GM19463 (cell line): ENCODE measurements around the gene TMEM255B.

Source experiments
- ATAC-seq: cut with Tn5 transposase; IDR thresholded peaks from one replicate; pipeline ENCODE4 v1.9.1; 2021; ENCODE audit warnings: mild to moderate bottlenecking, moderate library complexity; ENCODE audit not compliant: unreplicated experiment

TMEM255B gene

DNA sequence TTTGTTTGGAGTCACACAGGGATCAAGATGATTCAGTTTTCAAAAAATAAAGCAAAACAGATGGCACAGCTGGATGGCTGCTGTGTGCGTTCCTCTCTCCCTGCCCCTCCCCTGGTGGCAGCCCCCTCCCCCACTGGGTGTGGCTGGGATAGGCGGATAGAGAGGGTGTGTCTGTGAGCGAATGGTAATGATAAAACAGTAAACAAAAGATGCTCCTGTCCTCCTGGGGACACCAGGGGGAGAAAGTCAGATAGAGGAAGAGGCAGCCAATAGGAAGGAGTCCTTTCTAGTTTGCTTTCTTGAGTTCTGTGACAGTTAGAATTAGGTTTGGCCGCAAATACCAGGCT lies 6.5 kb downstream of the TMEM255B start:
- ATAC-seq, result no peak

DNA sequence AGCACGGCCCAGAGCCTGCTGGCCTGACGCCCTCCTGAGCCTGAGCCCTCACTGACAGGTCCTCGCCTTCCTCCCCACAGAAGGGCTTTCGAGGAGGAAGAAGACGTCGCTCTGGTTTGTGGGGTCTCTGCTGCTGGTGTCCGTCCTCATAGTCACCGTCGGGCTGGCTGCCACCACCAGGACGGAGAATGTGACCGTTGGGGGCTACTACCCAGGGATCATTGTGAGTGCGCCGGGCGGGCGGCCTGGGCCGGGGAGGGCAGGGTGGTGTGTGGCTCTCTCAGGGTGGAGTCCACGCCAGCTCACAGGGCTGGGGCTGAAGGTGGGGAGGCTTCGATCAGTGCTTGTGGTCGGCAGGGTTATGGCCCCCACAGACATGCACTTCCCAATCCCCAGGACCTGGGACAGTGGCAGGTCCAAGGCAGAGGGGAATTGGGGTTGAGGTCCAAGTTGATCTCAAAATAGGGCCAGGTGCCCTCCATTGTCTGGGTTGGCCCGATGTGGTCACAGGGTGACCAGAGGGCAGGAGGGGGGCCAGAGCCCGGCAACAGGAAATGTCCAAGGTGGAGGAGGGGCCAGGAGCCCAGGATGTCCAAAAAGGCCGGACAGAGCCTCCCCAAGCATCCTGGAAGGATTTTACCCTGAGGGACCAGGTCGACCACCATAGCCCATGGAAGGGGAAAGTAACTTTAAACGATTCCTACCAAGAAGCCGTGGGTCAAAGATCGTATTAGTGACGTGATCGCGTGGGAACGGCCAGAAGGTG lies 7.2 kb downstream of the TMEM255B start:
- no peak for ATAC-seq

DNA sequence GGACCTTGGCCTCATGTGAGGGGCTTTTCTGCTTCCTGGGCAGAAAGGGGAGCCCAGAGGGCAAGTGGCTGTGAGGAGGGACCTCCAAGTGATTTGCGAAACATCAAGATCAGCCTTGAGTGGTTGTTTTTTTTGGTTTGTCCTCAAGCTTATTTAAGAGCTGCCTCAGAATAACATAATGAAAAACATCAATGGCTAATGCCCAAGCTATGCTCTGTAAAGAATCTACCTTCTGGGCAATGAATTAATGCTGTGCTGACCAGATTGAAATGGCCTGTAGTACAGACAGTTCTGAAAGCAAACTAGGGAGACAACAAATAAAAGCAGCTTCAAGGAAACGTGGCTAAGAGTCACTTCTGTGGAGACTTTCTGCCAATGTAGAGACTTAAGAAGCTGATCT lies 8.3 kb downstream of the TMEM255B start:
- no peak for ATAC-seq

DNA sequence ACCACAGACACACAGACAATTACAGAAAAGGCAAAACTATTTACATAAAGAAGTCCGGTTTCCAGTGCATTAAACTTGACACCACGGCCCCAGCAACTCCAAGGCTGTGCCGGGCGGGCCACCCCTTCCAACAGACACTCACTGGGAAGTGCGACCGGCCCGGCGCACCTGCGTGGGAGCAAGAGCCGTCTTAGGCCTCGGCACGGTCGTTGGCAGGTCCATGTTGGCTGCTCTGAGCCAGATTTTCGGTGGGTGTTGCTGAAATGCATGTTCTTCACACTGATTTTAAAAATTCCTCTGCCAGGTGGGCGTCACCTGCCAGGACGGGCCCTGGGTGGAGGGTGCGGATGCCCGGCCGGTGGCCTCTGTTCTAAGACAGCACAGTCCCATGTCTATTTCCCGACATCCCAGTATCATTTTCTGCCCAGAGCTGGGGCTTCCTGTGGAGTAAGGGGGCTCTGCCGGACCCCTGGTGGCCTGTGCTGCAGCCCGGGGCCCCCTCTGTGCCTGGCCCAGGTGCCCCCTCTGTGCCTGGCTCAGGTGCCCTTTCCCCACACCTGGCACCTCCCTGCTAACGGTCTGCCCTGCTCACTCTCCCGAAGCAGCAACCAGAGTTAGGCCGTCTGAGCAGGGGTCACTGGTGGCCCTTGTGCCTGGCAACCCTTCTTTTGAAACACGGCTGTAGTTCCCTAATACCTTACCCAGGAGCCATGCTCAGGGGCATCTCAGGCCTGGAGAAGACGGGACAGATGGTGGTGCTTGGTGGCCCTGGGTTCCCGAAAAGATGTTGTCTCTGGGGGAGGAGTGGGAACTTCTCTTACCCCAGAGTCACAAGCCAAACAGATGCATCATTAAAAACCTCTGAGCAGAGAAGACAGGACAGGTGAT lies 9.2 kb downstream of the TMEM255B start:
- ATAC-seq, result no peak

DNA sequence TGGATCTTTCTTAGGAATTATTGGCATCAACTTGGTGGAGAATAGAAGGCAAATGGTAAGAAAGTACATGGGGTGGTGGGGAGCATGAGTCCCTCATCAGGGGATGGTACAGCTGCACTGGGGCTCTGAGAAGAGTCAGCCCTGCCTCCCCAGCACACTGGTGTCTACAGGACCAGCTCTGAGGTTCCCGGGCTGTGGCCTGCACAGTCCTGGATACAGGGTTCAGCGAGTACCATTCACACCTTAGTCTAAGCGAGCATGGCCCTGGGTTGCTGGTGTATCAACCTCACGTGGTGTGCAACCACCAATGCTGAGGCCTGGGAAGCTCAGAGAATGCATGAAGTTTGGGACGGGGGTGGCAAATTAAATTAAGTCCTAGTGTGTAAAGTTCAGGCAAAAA lies 10.1 kb downstream of the TMEM255B start:
- ATAC-seq, result no peak

DNA sequence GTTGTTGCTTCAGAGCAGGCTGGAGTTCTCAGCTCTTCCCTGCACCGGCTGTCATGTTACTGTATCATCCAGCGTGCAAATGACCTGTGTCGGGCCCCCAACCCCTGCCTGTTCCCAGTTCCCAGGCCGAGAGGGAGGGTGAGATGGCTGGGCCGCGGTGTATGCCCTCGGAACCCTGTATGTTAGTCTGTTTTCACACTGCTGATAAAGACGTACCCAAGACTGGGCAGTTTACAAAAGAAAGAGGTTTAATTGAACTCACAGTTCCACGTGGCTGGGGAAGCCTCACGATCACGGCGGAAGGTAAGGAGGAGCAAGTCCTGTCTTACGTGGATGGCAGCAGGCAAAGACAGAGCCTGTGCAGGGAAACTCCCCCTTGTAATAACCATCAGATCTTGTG lies 10.9 kb downstream of the TMEM255B start:
- ATAC-seq, result no peak

DNA sequence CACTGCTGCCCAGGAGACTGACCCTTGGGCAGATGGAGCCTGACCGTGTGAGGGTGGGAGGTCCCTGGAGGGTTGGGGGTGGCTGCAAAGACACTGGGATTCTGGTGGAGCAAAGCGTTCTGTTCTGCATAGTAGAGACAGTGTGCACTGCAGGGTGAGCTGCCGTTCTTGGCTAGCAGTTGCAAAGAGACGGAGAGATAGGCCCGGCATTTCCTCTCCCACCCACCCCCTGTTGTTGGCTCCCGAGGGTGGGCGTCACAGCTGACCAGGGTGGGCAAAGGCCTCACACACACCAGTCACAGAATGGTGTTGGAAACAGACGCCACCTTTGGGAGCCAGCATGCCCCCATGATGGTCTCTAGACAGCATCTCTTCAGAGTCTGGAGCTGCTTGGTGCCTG lies 11.4 kb downstream of the TMEM255B start:
- ATAC-seq, result no peak

DNA sequence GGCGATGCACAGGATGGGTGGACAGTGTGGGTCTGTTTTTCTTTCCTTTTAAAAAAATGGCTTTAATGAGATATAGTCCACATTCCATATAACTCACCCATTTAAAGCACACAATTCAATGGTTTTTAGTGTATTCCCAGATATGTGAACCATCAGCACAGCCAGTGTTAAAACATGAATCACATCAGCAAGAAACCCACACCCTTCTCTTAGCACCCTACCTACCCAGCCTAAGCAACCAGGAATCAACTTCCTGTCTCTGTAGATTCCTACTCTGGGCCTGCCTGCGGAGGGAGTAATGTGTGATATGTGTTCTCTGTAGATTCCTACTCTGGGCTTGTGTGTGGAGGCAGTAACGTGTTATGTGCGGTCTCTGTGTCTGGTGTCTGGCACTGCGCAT lies 11.9 kb downstream of the TMEM255B start:
- ATAC-seq, result no peak

DNA sequence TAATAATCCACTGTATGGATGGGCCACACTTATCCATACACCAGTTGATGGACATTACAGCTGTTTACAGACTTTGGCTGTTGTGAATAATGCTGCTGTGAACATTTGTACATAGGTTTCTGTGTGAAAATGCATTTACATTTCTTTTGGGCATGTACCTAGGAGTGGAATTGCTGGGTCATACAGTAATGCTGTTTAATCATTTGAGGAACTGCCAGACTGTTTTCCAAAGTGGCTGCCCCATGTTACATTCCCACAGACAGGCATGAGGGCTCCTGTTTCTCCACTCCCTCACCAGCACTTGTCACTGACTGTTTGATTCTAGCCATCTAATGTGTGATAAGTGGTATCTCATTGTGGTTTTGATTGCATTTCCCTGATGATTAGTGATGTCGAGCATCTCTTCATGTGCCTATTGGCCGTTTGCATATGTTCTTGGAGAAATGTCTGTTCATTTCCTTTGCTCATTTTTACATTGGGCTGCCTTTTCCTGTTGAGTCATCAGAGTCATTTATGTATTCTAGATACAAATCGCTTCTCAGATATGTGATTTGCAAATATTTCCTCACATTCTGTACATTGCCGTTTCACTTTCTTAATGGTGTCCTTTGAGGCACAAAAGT lies 12.8 kb downstream of the TMEM255B start:
- no peak for ATAC-seq

DNA sequence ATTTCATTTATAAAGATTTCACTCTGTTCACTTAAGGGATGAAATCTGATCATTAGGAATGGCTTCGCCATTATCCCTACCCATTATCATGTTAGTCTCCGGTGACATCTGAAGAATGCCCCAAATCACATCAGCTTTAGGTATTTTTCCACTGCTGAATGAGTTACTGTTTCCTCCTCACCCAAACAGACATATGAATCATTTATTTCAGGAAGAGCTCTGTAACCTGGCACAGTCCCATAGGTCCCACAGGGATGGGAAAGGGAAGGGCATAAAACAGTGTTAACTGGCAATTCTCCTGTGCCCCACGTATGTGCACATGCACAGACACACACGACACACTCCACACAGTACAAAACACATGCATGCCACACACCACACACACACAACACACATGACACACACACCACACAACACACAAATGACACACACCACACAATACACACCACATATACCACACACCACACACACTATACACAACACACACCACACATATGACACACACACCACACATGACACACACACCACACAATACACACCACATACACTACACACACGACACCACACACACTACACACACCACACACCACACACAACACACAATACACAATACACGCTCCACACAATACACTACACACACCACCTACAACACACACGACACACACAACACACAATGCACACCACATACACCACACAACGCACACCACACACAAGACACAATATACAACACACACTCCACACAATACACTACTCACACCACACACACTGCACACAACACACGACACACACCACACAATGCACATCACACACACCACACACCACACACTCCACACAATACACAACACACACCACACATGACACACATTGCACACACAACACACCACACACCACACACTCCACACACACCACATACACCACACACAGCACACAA lies 15.4 kb downstream of the TMEM255B start:
- no peak for ATAC-seq

DNA sequence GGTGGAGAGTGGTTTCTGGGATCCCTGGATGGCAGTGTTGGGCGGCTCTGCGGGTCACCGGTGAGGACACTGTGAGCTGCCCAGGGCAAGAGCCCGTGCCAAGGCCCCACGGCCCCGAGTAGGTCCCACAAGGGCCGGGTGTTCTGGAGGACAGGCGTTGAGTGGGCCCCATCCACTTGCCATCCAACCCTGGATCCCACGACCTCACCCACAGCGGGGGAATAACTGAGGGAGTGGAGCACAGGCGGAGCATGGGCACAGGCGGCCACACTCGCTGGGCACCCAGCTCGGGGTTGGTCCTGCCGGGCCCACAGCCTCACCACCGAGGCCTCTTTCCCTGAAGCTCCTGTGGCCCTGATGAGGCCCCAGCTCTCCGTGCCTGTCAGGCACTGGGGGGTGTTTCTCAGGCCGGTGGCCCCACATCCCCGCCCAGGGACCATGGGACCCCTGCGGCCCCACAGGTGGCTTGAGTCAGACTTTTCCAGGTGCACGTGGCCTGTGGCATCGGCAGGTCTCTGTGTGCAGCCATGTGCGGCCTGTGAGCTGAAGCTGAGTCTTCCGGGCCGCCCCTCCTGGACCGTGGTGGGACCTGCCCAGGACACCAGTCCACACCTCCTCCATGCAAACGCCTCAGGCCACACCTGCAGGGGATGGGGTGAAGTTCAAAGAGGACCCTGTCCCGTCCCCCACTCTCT lies 16.6 kb downstream of the TMEM255B start:
- ATAC-seq, result no peak

DNA sequence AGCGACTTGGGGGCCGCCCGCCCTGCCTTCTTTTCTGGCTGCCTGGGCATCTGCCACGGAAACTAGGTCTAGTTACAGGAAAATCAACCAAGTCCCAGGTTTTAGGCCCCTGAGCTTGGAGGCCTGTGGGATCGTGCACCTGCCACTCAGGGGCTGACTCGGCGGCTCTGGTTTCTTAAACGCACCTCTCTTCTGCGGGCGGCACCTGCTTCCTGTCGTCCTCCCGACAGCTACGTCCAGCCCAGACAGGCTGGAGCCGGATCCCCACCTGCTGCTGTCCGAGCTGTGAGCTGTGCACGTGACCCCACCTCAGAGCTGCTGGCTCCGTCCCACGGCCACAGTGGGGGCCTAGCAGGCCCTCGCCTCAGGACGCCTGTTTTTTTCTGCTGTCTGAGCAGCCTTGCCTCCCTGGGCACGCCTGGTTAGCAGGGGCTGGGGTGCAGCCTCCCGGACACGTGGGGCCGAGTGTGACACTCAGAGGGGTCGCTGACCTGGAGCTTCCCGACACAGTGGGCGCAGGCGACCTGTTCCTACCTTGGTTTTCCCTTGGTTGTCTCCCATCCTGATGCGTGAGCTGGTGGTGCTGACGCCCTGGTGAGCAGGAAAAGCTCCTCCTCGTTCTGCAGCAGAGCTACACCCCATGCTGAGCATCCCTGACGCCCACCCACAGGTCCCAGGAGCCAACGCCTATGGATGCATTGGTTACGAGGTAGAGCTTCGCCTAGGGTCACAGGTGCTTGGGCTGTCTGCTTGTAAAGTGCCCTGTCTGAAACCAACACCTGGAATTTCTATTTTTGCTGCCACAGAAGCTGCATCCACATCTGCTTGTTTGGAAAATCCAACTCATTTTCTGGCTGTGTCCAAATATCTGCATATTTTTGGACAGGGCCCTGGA lies 17.5 kb downstream of the TMEM255B start:
- no peak for ATAC-seq

DNA sequence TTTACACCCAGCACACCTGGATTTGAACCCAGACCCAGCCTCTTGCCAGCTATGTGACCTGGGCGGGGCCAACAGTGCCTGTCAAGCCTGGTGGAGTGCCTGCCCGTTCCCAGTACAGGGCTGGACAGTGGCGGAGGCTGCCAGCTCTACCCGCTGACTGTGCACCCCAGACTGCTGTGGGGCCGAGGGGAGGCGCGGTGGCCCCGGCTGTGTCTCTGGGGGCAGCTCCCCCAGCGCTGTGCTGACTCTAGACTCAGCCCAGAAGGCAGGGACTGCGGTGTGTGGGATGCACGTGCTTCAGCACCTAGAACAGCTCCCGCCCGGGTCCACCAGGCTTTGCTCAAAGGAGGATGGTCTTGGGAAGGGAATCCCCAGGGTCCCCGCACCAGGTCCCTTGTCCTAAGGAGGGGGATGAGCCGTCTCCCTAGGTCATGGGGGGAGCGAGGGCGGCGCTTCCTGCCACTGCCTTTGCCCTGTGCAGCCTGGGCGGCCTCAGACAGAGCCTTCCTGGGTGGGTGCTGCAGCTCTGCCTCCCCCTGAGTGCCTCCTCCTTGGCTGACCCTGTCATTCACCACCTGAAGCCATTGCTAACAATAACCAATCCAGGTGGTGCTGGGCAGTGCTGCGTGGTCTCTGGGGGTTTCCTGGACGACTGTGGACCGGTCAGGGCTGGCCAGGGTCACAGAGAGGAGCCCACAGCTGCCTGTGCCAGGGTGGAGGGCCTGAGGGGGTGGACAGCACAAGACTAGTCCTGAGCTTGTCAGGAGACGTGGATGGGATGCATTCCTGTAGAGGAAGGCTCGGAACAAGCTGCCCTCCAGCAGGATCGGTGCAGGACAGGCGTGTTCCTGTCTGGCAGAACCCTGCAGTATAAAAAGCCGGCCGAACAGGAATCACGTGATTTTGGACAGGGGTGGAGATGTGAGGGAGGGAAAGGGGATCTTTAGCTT lies 18.6 kb downstream of the TMEM255B start:
- ATAC-seq, result no peak

DNA sequence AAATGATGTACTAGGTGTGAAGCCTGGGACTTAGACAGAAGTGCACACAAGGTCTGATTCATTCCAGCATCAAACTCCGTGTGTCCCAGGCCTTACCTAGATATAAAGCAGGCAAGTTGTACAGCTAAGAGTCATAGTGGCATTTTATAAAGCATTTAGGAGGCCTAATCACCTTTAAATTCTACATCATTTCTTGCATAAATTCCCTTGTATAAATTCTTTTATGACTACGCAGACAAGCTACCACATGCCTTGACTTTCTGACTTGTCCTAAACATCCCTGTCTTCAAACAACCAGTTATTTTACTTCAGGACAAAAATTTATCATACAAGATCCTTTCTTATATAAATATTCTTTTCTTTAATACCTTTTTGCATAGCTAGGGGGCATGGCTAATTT lies 22.5 kb downstream of the TMEM255B start:
- ATAC-seq, result no peak

DNA sequence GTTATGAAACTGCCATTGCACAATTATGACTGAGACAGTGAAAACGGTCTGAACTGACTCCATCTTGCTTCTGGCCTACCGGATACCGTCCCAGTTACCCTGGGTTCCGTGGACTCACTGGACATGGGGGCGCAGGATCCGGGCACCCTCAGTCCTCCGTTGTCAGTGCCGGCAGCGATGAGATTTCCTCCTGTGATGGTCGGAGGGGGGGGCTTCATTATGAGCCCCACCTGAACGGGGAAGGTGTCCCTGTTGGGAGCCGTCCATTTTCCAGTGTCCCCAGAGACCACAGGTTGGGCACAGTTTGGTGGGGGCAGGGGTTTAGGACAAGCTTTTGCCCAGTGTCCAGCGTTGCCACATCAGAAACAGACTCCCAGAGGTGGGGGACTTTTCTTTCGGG lies 23.4 kb downstream of the TMEM255B start:
- ATAC-seq, result no peak

DNA sequence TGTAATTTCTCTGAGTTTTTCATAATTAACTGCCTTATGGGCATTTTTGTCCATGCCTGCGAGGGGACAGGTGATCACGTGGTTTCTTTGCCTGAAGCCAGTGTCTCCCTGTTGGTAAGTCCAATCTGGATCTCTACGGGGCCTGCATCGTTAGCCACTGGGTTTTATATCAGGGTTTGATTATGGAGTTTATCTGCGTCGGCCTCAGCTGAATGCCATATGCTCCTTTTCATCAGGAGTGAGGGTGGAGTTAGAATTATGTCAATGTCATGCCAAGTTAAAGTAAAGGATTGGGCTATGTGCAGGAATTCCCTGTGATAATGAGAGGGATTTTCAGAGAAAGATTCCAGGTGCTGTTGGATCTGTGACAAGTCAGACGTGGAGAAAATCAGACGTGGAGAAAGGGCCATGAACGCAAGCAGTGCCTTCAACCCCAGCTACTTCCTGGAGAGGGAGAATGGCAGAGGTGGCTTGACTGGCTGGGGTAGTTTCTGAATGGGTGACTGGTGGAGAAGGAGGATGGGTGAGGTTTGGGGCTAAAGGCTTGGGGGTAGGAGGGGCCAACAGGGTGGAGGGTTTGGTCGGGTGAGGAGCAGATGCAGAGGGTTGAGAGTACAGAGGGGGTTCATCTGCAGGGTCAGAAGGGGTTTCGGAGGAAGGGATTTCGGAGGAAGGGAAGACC lies 24.3 kb downstream of the TMEM255B start:
- no peak for ATAC-seq

DNA sequence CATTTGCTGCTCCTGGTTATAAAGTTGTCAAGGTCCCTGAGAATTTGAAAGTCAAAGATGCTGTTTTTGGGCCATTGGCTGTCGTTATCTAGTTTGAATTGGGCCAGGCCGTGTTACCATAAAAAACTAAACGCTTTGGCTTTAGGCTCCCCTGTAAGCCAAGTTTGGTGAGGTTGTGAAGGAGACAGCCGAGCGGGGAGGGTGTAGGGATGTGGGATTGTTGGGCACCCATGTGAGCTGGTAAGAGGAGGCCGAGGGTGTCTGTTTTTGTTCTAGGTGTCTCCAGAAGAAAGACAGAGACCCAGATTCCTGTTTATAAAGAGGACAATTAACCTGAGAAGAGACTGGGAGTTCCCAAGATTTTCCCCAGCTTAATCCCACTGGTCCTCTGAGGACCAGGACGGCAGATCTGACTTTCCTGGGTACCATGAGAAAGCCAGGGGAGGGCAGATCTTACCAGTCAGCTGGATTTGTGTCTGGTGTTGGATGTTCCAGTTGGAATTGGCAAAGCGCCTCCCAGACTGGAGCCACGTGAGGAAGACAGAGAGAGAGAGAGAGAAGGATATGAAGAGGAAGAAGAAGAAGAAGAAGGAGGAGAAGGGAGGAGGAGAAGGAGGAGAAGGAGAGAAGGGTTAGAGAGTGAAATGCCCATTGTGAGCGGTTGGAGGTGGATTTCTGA lies 25.1 kb downstream of the TMEM255B start:
- no peak for ATAC-seq
